Choroid plexus epithelial cell (primary cell): Measurements from ENCODE around the gene MLLT3.

Experiments
- DNase-seq: peaks from one replicate; pipeline ENCODE4 v3.0.0-alpha.2; 2010; ENCODE audit warnings: low read depth
- H3K4me3 ChIP-seq: 2 replicates; pipeline ENCODE4 v1.5.1; 2011; ENCODE audit warnings: low read depth, mild to moderate bottlenecking, control low read depth, low read length, moderate library complexity
- CTCF ChIP-seq: conservative IDR thresholded peaks from 2 replicates; pipeline ENCODE4 v1.5.1; 2011; ENCODE audit warnings: low read depth, mild to moderate bottlenecking, control low read depth, inconsistent platforms, low read length, moderate library complexity

Gene MLLT3

GRCh38 chr9:20340511-20340861, 281.8 kb downstream of the MLLT3 start:
- no peak for TF ChIP-seq CTCF
- H3K4me3 ChIP-seq = no peak overlapping the region
- DNase-seq = peak; percentile 5

- no peak overlapping the region for H3K4me3 ChIP-seq
- no peak for DNase-seq
- no peak for TF ChIP-seq CTCF
Measured at GRCh38 chr9:20335668-20336332, 286.5 kb downstream of the MLLT3 start.

- TF ChIP-seq CTCF = no peak
- no peak for DNase-seq
- H3K4me3 ChIP-seq = no peak overlapping the region
Measured at GRCh38 chr9:20333991-20334390, 288.3 kb downstream of the MLLT3 start.

- TF ChIP-seq CTCF = no peak
- no peak for DNase-seq
- H3K4me3 ChIP-seq = no peak overlapping the region
Measured at GRCh38 chr9:20331095-20331685, 291.1 kb downstream of the MLLT3 start.

GRCh38 chr9:20330688-20331087, 291.6 kb downstream of the MLLT3 start:
- TF ChIP-seq CTCF = no peak
- DNase-seq = no peak
- no peak overlapping the region for H3K4me3 ChIP-seq

- DNase-seq = no peak
- no peak for TF ChIP-seq CTCF
- H3K4me3 ChIP-seq = no peak overlapping the region
Measured at GRCh38 chr9:20326516-20326915, 295.8 kb downstream of the MLLT3 start.

GRCh38 chr9:20325008-20325407, 297.3 kb downstream of the MLLT3 start:
- H3K4me3 ChIP-seq = no peak overlapping the region
- DNase-seq = no peak
- TF ChIP-seq CTCF = no peak
